Nephron progenitor cell (in vitro differentiated cells): ENCODE data around the gene ITIH1.
A peak's percentile ranks its signal among the peaks of the same experiment; 100 is the strongest.

Source experiments
- DNase-seq: peaks from one replicate; pipeline ENCODE4 v3.0.0; 2021
- H3K27ac Mint-ChIP-seq: 2 replicates; pipeline ENCODE4 v1.8.0; 2021; ENCODE audit warnings: mild to moderate bottlenecking, moderate library complexity, mixed read lengths
- H3K27me3 Mint-ChIP-seq: 2 replicates; pipeline ENCODE4 v1.8.0; 2021; ENCODE audit warnings: mild to moderate bottlenecking, low read depth, mixed read lengths; ENCODE audit not compliant: poor library complexity
- H3K36me3 Mint-ChIP-seq: 2 replicates; pipeline ENCODE4 v1.8.0; 2021; ENCODE audit warnings: low read depth, mixed read lengths
- H3K4me1 Mint-ChIP-seq: 2 replicates; pipeline ENCODE4 v1.8.0; 2021; ENCODE audit warnings: mixed read lengths
- H3K4me3 Mint-ChIP-seq: 2 replicates; pipeline ENCODE4 v1.8.0; 2021; ENCODE audit warnings: mild to moderate bottlenecking, moderate library complexity, mixed read lengths
- H3K9me3 Mint-ChIP-seq: 2 replicates; pipeline ENCODE4 v1.8.0; 2021; ENCODE audit warnings: mild to moderate bottlenecking, moderate library complexity, mixed read lengths
- TF ChIP-seq, protein P1 (sequence below): fragments of 200-600 bp; sonication (generic); IDR thresholded peaks from 2 replicates; pipeline ENCODE4 v1.5.0; 2021; ENCODE audit warnings: antibody characterized with exemption

Gene ITIH1

DNA sequence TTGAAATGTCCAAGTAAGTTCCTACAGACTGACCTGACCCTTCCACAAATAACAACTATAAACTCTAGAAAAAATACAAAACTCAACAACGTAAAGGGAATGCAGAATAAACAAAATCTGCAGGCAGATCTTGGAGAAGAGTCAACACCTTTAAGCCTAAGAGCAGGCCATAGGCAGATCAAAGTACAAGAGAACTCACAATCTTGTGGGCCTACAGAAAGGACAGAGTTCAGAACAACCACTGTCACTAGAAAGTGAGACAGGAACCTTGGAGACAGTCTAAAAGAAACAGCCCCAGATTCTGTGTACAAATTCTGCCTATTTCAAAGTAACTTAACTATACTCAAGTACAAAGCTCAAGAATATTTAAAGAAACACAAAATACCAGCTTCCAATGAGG is 37.7 kb upstream of the ITIH1 start:
- DNase-seq = no peak
- Mint-ChIP-seq H3K4me3 (no peak overlapping the region), H3K27ac (no peak overlapping the region), H3K27me3 (no peaks in the 10 kb centered on the region), H3K9me3 (peaks cover 10% of the 10 kb centered on the region), H3K36me3 (peaks cover 86% of the 10 kb centered on the region), H3K4me1 (no peaks in the 10 kb centered on the region)
- TF ChIP-seq, protein P1, sequence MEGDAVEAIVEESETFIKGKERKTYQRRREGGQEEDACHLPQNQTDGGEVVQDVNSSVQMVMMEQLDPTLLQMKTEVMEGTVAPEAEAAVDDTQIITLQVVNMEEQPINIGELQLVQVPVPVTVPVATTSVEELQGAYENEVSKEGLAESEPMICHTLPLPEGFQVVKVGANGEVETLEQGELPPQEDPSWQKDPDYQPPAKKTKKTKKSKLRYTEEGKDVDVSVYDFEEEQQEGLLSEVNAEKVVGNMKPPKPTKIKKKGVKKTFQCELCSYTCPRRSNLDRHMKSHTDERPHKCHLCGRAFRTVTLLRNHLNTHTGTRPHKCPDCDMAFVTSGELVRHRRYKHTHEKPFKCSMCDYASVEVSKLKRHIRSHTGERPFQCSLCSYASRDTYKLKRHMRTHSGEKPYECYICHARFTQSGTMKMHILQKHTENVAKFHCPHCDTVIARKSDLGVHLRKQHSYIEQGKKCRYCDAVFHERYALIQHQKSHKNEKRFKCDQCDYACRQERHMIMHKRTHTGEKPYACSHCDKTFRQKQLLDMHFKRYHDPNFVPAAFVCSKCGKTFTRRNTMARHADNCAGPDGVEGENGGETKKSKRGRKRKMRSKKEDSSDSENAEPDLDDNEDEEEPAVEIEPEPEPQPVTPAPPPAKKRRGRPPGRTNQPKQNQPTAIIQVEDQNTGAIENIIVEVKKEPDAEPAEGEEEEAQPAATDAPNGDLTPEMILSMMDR = no peak

DNA sequence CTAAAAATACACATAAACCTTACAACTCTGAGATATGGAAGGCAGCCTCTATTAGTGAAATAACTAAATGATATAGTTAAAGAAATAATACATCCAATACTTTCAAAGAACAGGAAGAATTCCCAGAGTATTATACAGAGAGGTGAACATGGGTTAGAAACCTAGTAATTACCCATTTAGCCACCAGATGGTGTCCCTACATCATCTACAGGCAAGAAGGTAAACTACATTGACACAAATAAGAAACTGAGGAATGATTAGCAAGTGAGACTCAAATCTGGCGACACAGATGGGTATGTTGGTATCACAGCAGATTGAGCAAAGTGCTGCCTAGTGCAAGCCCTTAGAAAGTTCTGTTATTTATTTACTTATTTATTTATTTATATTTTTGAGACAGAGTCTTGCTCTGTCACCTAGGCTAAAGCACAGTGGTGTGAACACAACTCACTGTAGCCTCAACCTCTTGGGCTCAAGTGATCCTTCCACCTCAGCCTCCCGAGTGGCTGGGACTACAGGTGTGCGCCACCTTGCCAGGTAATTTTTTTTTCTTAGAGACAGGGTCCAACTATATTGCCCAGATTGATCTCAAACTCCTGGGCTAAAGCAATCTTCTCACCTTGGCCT is 34.9 kb upstream of the ITIH1 start:
- no peaks in the 10 kb centered on the region for H3K4me1 Mint-ChIP-seq
- TF ChIP-seq, protein P1 = peak; percentile 59
- DNase-seq = no peak
- H3K36me3 Mint-ChIP-seq = peaks cover 79% of the 10 kb centered on the region
- H3K27me3 Mint-ChIP-seq = no peaks in the 10 kb centered on the region
- peaks cover 4% of the 10 kb centered on the region for H3K9me3 Mint-ChIP-seq
- H3K4me3 Mint-ChIP-seq = no peak overlapping the region
- H3K27ac Mint-ChIP-seq = no peak overlapping the region

DNA sequence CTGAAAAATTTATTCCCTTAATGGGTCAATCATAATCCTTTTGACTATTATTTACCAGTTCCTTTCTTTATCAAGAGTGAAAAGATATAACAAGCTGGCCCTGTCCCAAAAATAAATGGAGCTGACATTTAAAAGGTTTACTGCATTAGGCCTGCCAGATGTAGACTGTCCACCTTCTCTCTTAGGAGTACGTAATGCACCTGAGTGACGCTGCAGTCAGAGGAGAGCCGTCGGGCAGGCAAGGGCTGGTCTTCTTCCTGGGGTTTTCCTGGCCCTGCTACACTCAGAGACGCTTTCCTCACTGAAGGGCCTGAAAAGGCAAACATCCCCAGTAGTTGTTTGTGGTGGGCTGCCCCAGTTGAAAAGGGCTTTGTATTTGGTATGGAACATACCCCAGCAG is 34.2 kb upstream of the ITIH1 start:
- H3K27ac Mint-ChIP-seq = no peak overlapping the region
- H3K9me3 Mint-ChIP-seq = peaks cover 4% of the 10 kb centered on the region
- no peak overlapping the region for H3K4me3 Mint-ChIP-seq
- no peak for DNase-seq
- peaks cover 76% of the 10 kb centered on the region for H3K36me3 Mint-ChIP-seq
- H3K4me1 Mint-ChIP-seq = no peaks in the 10 kb centered on the region
- H3K27me3 Mint-ChIP-seq = no peaks in the 10 kb centered on the region
- TF ChIP-seq, protein P1 = no peak

DNA sequence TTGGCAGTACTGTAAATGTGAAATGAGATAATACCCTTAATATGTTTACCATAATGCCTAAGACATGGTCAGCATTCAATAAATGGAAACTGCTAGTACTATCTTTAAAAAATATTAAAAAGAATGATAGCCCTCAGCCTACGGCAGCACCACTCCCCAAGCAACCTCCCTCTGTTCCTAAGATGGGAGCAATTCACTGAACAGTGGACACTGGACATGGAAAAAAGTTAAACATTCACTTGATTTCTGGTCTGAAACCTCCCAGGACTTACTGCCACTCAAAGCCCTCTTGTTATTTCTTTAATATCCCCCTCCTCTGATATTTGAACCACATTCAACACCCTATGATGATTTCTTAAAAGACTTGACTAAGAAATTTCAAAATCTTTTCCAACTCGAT is 33.7 kb upstream of the ITIH1 start:
- Mint-ChIP-seq H3K27me3 (no peaks in the 10 kb centered on the region), H3K4me1 (no peaks in the 10 kb centered on the region), H3K27ac (no peak overlapping the region), H3K4me3 (no peak overlapping the region), H3K9me3 (peaks cover 4% of the 10 kb centered on the region), H3K36me3 (peaks cover 76% of the 10 kb centered on the region)
- TF ChIP-seq, protein P1 = no peak
- no peak for DNase-seq

DNA sequence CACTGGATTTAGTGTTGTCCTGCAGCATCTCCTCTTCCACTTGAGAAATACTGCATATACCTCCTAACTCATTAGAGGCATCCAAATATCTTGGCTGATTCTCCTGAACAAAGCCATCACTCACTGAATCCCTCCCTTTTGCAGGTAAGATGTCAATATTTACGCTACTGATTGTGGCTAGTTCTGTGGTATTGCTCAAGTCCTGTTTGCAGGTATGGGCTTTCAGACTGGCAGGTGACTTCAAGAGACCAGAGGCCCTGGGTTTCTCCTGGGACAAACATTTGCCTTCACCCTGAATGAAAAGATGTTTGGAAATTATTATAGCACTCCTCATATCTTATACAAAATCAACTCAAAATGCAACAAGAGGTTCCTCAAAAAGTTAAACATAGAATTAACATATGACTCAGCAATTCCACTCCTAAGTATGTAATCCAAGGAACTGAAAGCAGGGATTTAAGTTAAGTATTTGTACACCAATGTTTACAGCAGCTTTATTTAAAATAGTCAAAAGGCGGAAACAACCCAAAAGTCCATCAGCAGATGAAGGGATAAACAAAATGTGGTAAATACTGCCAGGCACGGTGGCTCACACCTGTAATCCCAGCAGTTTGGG is 25.2 kb upstream of the ITIH1 start:
- no peak overlapping the region for H3K4me3 Mint-ChIP-seq
- TF ChIP-seq, protein P1 = no peak
- H3K36me3 Mint-ChIP-seq = peaks cover 77% of the 10 kb centered on the region
- no peaks in the 10 kb centered on the region for H3K27me3 Mint-ChIP-seq
- no peaks in the 10 kb centered on the region for H3K9me3 Mint-ChIP-seq
- no peak overlapping the region for H3K27ac Mint-ChIP-seq
- no peaks in the 10 kb centered on the region for H3K4me1 Mint-ChIP-seq
- no peak for DNase-seq

DNA sequence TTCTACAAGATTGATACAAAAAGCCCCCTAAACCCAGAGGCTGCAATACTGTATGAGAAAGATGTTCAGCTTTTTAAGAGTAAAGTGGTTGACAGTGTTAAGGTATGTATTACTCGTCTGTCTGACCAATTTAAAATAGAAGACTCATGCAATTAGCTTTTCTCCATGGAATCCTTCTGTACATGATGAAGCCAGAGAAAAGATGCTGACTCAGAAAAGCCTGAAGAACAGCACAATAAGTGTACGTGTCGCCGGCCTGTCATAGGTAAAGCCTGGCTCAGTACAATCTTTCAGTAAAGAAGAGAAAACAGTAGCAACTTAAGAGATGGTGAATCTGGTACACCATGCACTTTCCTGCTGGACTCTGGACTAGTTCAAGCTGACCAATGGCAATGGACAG is 23.0 kb upstream of the ITIH1 start:
- H3K27ac Mint-ChIP-seq = no peak overlapping the region
- no peaks in the 10 kb centered on the region for H3K27me3 Mint-ChIP-seq
- TF ChIP-seq, protein P1 = no peak
- H3K4me3 Mint-ChIP-seq = no peak overlapping the region
- H3K36me3 Mint-ChIP-seq = peaks cover 85% of the 10 kb centered on the region
- no peaks in the 10 kb centered on the region for H3K4me1 Mint-ChIP-seq
- no peaks in the 10 kb centered on the region for H3K9me3 Mint-ChIP-seq
- no peak for DNase-seq
